Left lung (tissue), 10 donors: ENCODE results near the gene CD82. TPM values are rescaled to one million over a fixed set of nuclear protein-coding genes. Genes with fewer than 3 reads are reported as not detected.

Source experiments
- ATAC-seq: fragments of 200-7000 bp; cut with Tn5 transposase; one replicate; pipeline ENCODE4 v1.9.1; 2020; ENCODE audit warnings: moderate library complexity
- DNase-seq, 4 donors: peaks; one replicate each; pipeline ENCODE4 v3.0.0-alpha.2; 2013 to 2020
- H3K27ac ChIP-seq, 2 donors: fragments of 200-600 bp; sonication (generic) in 1 of 2; one replicate each; pipeline versions ENCODE4 v1.5.0 to v1.8.0; 2020 to 2021
- H3K27me3 ChIP-seq, 2 donors: fragments of 200-600 bp; sonication (generic) in 1 of 2; one replicate each; pipeline versions ENCODE4 v1.5.0 to v1.8.0; 2020 to 2021
- H3K36me3 ChIP-seq, 2 donors: fragments of 200-600 bp; sonication (generic) in 1 of 2; one replicate each; pipeline versions ENCODE4 v1.5.0 to v1.8.0; 2020 to 2021
- H3K4me1 ChIP-seq, 2 donors: fragments of 200-600 bp; one replicate each; pipeline ENCODE4 v1.8.0; 2021
- H3K4me3 ChIP-seq, 2 donors: fragments of 200-600 bp; sonication (generic) in 1 of 2; one replicate each; pipeline versions ENCODE4 v1.5.0 to v1.8.0; 2020 to 2021; ENCODE audit warnings: mild to moderate bottlenecking in 1 of 2
- H3K9me3 ChIP-seq, 2 donors: fragments of 200-600 bp; sonication (generic) in 1 of 2; one replicate each; pipeline versions ENCODE4 v1.5.0 to v1.8.0; 2020 to 2021
- CTCF ChIP-seq, 2 donors: fragments of 200-600 bp; sonication (generic) in 1 of 2; IDR thresholded peaks; one replicate each; pipeline versions ENCODE4 v1.5.0 to v1.8.0; 2021; ENCODE audit warnings: antibody characterized with exemption in 2 of 2
- intact Hi-C, 2 donors: fragments of 100-400 bp; cut with DNase I; formaldehyde crosslinking; loops; one replicate each; pipeline versions ENCODE4 v1.11.2 to v1.14.2; 2022
- polyA plus RNA-seq, 6 donors: library from polyadenylated mRNA; unstranded; fragments of 120-200 nt; gene quantifications; one replicate each; pipeline ENCODE4 v1.2.1, GENCODE V29; 2013; ENCODE audit not compliant: insufficient read length in 6 of 6
- total RNA-seq, 2 donors: library from RNA; stranded (reverse); fragmentation: NEBNext Ultra II Directional; extraction: Animal tissue kit (Norgen Biotek cat#: 25700); gene quantifications; one replicate each; pipeline ENCODE4 v1.2.1, GENCODE V29; 2021
- donor health status: DM: no; HTN: yes; CAD: no.
- donor health status: DM: no; HTN: no; CAD: no.

Gene CD82
- total and polyA plus RNA-seq, 8 donors, result 33.7 to 244 (median 54.6) TPM

- Histone ChIP-seq H3K4me1 (peaks cover 4 to 13% of the 10 kb centered on the region in 2 donors), H3K9me3 (no peaks in the 10 kb centered on the region), H3K4me3 (no peak overlapping the region), H3K27me3 (no peaks in the 10 kb centered on the region), H3K27ac (no peak overlapping the region), H3K36me3 (no peaks in the 10 kb centered on the region)
- no peak for DNase-seq
- intact Hi-C loops, result no loop called here
- TF ChIP-seq CTCF (IDR thresholded peaks at IDR 0.05), result no peak
- no peak for ATAC-seq
Measured at GRCh38 chr11:44528581-44528980, 36.9 kb upstream of the CD82 start.

GRCh38 chr11:44529895-44530412, 35.5 kb upstream of the CD82 start:
- intact Hi-C loops, result loop anchor here in 1 of 2 donors (10.0 kb wide), 1 partner anchor 395 kb away; no protein-coding TSS in a partner anchor
- no peak overlapping the region for H3K4me3 ChIP-seq

GRCh38 chr11:44530413-44531115, 34.9 kb upstream of the CD82 start:
- TF ChIP-seq CTCF (IDR thresholded peaks at IDR 0.05), result no peak
- Histone ChIP-seq H3K9me3 (no peaks in the 10 kb centered on the region), H3K27ac (peak overlapping the region in 1 of 2 donors; percentile 65), H3K4me3 (no peak overlapping the region), H3K27me3 (peaks cover 0 to 6% of the 10 kb centered on the region in 2 donors), H3K4me1 (peaks cover 4 to 13% of the 10 kb centered on the region in 2 donors), H3K36me3 (no peaks in the 10 kb centered on the region)
- intact Hi-C loops, result loop anchor here in 1 of 2 donors (10.0 kb wide), 1 partner anchor 396 kb away; no protein-coding TSS in a partner anchor
- ATAC-seq (peak; percentile 61), DNase-seq (no peak)

More at GRCh38 chr11:44529895-44530412, 35.5 kb upstream of the CD82 start:
- ATAC-seq (peak; percentile 32), DNase-seq (no peak)
- H3K27ac ChIP-seq, result peak overlapping the region in 1 of 2 donors; percentile 65
- no peaks in the 10 kb centered on the region for H3K27me3 ChIP-seq
- peaks cover 4 to 13% of the 10 kb centered on the region in 2 donors for H3K4me1 ChIP-seq
- no peaks in the 10 kb centered on the region for H3K36me3 ChIP-seq
- TF ChIP-seq CTCF (IDR thresholded peaks at IDR 0.05), result no peak
- H3K9me3 ChIP-seq, result no peaks in the 10 kb centered on the region

GRCh38 chr11:44531116-44531504, 34.4 kb upstream of the CD82 start:
- Histone ChIP-seq H3K27ac (no peak overlapping the region), H3K9me3 (no peaks in the 10 kb centered on the region), H3K4me1 (peaks cover 4 to 13% of the 10 kb centered on the region in 2 donors), H3K4me3 (no peak overlapping the region), H3K27me3 (peaks cover 0 to 11% of the 10 kb centered on the region in 2 donors), H3K36me3 (no peaks in the 10 kb centered on the region)
- ATAC-seq (peak; percentile 19), DNase-seq (no peak)
- TF ChIP-seq CTCF (IDR thresholded peaks at IDR 0.05), result no peak
- intact Hi-C loops, result loop anchor here in 1 of 2 donors (10.0 kb wide), 1 partner anchor 396 kb away; no protein-coding TSS in a partner anchor

GRCh38 chr11:44531636-44532035, 33.8 kb upstream of the CD82 start:
- TF ChIP-seq CTCF (IDR thresholded peaks at IDR 0.05), result no peak
- no peak for ATAC-seq
- Histone ChIP-seq H3K27ac (no peak overlapping the region), H3K36me3 (no peaks in the 10 kb centered on the region), H3K27me3 (peaks cover 0 to 14% of the 10 kb centered on the region in 2 donors), H3K4me1 (peaks cover 4 to 13% of the 10 kb centered on the region in 2 donors), H3K9me3 (no peaks in the 10 kb centered on the region), H3K4me3 (no peak overlapping the region)
- DNase-seq, result no peak
- intact Hi-C loops, result loop anchor here in 1 of 2 donors (10.0 kb wide), 1 partner anchor 397 kb away; no protein-coding TSS in a partner anchor
